H1 (cell line): ENCODE data around the gene USP38. TPM values are rescaled to one million over a fixed set of nuclear protein-coding genes. Genes with fewer than 3 reads are reported as not detected.

Source experiments
- NRF1 ChIP-seq: IDR thresholded peaks from 2 replicates; pipeline ENCODE4 v1.6.1; 2011; ENCODE audit warnings: mild to moderate bottlenecking, low read depth, low read length, improper control_type of control experiment
- polyA plus RNA-seq, 7 experiments: library from polyadenylated mRNA; depleted of rRNA in 3 of 7; stranded (reverse) in 5 of 7; unstranded in 2 of 7; fragments of >200 nt in 5 of 7; fragments of 200-250 nt in 2 of 7; gene quantifications; 1 replicate in 5 of 7; 2 replicates in 1 of 7; 4 replicates in 1 of 7; pipeline versions ENCODE4 v1.2.1 to v1.2.3, GENCODE V29; 2011 to 2013; ENCODE audit warnings: missing spikeins in 2 of 7, mixed read lengths in 2 of 7
- total RNA-seq: library from RNA; stranded (reverse); fragmentation: NEBNext Ultra II Directional; extraction: Animal tissue kit (Norgen Biotek cat#: 25700); gene quantifications from 2 replicates; pipeline ENCODE4 v1.2.1, GENCODE V29; 2021
- TF ChIP-seq, protein P1 (sequence below): fragments of 300-600 bp; sonication (generic); IDR thresholded peaks from 2 replicates; pipeline ENCODE4 v1.7.1; 2012; ENCODE audit warnings: low read length, moderate library complexity, mild to moderate bottlenecking, inconsistent platforms; ENCODE audit not compliant: insufficient replicate concordance

The USP38 gene
- total and polyA plus RNA-seq, 2 of the 8 experiments (the other 6 are each of a cell fraction or from before 2014, with no cell fraction given): 3.2 to 10.5 TPM

DNA sequence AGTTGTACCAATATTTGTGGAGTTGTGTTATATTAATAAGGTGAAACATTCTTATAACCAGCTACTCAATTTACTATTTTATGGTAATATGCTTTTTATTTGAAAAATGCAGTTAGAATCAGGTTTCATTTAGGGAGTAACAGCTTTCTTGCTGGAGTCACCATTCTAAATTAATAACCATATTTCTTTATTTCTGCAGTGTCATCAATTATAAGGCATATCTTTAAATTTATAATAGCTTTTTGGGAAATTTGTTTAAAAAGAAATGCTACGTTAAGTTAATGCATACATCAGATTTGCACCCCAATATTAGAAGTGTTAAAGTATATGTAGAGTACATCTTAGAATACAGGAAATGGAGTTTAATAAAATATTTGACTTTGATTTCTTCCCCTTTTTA lies 18.9 kb downstream of the USP38 start (continued):
- TF ChIP-seq, protein P1, sequence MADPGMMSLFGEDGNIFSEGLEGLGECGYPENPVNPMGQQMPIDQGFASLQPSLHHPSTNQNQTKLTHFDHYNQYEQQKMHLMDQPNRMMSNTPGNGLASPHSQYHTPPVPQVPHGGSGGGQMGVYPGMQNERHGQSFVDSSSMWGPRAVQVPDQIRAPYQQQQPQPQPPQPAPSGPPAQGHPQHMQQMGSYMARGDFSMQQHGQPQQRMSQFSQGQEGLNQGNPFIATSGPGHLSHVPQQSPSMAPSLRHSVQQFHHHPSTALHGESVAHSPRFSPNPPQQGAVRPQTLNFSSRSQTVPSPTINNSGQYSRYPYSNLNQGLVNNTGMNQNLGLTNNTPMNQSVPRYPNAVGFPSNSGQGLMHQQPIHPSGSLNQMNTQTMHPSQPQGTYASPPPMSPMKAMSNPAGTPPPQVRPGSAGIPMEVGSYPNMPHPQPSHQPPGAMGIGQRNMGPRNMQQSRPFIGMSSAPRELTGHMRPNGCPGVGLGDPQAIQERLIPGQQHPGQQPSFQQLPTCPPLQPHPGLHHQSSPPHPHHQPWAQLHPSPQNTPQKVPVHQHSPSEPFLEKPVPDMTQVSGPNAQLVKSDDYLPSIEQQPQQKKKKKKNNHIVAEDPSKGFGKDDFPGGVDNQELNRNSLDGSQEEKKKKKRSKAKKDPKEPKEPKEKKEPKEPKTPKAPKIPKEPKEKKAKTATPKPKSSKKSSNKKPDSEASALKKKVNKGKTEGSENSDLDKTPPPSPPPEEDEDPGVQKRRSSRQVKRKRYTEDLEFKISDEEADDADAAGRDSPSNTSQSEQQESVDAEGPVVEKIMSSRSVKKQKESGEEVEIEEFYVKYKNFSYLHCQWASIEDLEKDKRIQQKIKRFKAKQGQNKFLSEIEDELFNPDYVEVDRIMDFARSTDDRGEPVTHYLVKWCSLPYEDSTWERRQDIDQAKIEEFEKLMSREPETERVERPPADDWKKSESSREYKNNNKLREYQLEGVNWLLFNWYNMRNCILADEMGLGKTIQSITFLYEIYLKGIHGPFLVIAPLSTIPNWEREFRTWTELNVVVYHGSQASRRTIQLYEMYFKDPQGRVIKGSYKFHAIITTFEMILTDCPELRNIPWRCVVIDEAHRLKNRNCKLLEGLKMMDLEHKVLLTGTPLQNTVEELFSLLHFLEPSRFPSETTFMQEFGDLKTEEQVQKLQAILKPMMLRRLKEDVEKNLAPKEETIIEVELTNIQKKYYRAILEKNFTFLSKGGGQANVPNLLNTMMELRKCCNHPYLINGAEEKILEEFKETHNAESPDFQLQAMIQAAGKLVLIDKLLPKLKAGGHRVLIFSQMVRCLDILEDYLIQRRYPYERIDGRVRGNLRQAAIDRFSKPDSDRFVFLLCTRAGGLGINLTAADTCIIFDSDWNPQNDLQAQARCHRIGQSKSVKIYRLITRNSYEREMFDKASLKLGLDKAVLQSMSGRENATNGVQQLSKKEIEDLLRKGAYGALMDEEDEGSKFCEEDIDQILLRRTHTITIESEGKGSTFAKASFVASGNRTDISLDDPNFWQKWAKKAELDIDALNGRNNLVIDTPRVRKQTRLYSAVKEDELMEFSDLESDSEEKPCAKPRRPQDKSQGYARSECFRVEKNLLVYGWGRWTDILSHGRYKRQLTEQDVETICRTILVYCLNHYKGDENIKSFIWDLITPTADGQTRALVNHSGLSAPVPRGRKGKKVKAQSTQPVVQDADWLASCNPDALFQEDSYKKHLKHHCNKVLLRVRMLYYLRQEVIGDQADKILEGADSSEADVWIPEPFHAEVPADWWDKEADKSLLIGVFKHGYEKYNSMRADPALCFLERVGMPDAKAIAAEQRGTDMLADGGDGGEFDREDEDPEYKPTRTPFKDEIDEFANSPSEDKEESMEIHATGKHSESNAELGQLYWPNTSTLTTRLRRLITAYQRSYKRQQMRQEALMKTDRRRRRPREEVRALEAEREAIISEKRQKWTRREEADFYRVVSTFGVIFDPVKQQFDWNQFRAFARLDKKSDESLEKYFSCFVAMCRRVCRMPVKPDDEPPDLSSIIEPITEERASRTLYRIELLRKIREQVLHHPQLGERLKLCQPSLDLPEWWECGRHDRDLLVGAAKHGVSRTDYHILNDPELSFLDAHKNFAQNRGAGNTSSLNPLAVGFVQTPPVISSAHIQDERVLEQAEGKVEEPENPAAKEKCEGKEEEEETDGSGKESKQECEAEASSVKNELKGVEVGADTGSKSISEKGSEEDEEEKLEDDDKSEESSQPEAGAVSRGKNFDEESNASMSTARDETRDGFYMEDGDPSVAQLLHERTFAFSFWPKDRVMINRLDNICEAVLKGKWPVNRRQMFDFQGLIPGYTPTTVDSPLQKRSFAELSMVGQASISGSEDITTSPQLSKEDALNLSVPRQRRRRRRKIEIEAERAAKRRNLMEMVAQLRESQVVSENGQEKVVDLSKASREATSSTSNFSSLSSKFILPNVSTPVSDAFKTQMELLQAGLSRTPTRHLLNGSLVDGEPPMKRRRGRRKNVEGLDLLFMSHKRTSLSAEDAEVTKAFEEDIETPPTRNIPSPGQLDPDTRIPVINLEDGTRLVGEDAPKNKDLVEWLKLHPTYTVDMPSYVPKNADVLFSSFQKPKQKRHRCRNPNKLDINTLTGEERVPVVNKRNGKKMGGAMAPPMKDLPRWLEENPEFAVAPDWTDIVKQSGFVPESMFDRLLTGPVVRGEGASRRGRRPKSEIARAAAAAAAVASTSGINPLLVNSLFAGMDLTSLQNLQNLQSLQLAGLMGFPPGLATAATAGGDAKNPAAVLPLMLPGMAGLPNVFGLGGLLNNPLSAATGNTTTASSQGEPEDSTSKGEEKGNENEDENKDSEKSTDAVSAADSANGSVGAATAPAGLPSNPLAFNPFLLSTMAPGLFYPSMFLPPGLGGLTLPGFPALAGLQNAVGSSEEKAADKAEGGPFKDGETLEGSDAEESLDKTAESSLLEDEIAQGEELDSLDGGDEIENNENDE: no peak
- TF ChIP-seq NRF1: no peak
